ENCODE data around the gene AP1M2. TPM values are rescaled to one million over a fixed set of nuclear protein-coding genes. Genes with fewer than 3 reads are reported as not detected.

The AP1M2 gene
- polyA plus RNA-seq, 2 of the 4 experiments (the other 2 are of a cell fraction) = 17.4 to 53.1 TPM

- no peak for TF ChIP-seq REST (IDR thresholded peaks at IDR 0.05)
- no peak for TF ChIP-seq HEYL (CRISPR knock-in tag; IDR thresholded peaks at IDR 0.05)
- TF ChIP-seq JUN (IDR thresholded peaks at IDR 0.05) = no peak
- no peak for TF ChIP-seq FOSB (CRISPR knock-in tag; IDR thresholded peaks at IDR 0.05)
- no peak for TF ChIP-seq CTCF (IDR thresholded peaks at IDR 0.05)
These were observed 18.9 kb downstream of the AP1M2 start (continued) for GRCh38 chr19:10568062-10568825.

- peak overlapping the region; percentile 88; the same call in 1 of the 3 replicates for H3K4me3 ChIP-seq
- CTCF ChIA-PET = interaction anchor here (0.9 to 3.0 kb wide), 7 partner anchors 12 to 179 kb away, joined by 3 to 12 read pairs (median 6); no protein-coding TSS in a partner anchor
- no peaks in the 10 kb centered on the region for H3K9me3 ChIP-seq
- peaks cover 27% of the 10 kb centered on the region for H3K4me1 ChIP-seq
- WGBS (ENCODE audit: missing lambda C conversion rate) = 62% methylated on average over 5 of the region's 5 CpGs
- H3K4me2 ChIP-seq = peak overlapping the region; percentile 91
- DNase-seq (ENCODE audit: low read depth in 1 of 2, low spot score in 1 of 2) = no peak
- no peak overlapping the region; a peak in 1 of 6 replicates for H3K27ac ChIP-seq
- TF ChIP-seq ELK1 (IDR thresholded peaks at IDR 0.05; ENCODE audit: low read depth, low read length) = no peak
- TF ChIP-seq NR3C1 (IDR thresholded peaks at IDR 0.05) = no peak
- TF ChIP-seq HOXA7 (CRISPR knock-in tag; IDR thresholded peaks at IDR 0.05) = no peak
- TF ChIP-seq HMGXB4 (CRISPR knock-in tag; IDR thresholded peaks at IDR 0.05; ENCODE audit: borderline replicate concordance) = no peak
- no peak for FAIRE-seq
- no peak for ATAC-seq
- POLR2A ChIA-PET = no interaction called here
These were observed 19.5 kb downstream of the AP1M2 start for GRCh38 chr19:10567656-10568055.

GRCh38 chr19:10566658-10567410 lies 20.3 kb downstream of the AP1M2 start:
- no peak overlapping the region for H3K27ac ChIP-seq
- ATAC-seq = no peak
- CTCF ChIA-PET = interaction anchor here (0.9 to 3.0 kb wide), 7 partner anchors 12 to 178 kb away, joined by 3 to 12 read pairs (median 4); no protein-coding TSS in a partner anchor

More at GRCh38 chr19:10566658-10567410, 20.3 kb downstream of the AP1M2 start:
- no peak for TF ChIP-seq GATA3 (IDR thresholded peaks at IDR 0.05; ENCODE audit: borderline replicate concordance)
- no peak for TF ChIP-seq TFCP2L1 (CRISPR knock-in tag; IDR thresholded peaks at IDR 0.05)
- no peak for TF ChIP-seq NFE2L2 (conservative IDR thresholded peaks at IDR 0.05; ENCODE audit: low read length)
- no peak for TF ChIP-seq CHD4 (IDR thresholded peaks at IDR 0.05; ENCODE audit: borderline replicate concordance)
- no peak for TF ChIP-seq HES2 (IDR thresholded peaks at IDR 0.05)
- H3K9me3 ChIP-seq = no peaks in the 10 kb centered on the region
- H3K4me2 ChIP-seq = peak overlapping the region; percentile 90
- POLR2A ChIA-PET = no interaction called here
- H3K4me1 ChIP-seq = peaks cover 25% of the 10 kb centered on the region
- DNase-seq (ENCODE audit: low read depth in 1 of 2, low spot score in 1 of 2) = no peak
- 64% methylated on average over 10 of the region's 19 CpGs for WGBS (ENCODE audit: missing lambda C conversion rate)
- peak overlapping the region; percentile 75; the same call in 2 of the 3 replicates for H3K4me3 ChIP-seq
- FAIRE-seq = no peak
